HFF-Myc (cell line): Measurements from ENCODE around the gene ETNPPL.

Source experiments
- DNase-seq: peaks from one replicate; pipeline ENCODE4 v3.0.0-alpha.2; 2011; ENCODE audit warnings: low read depth; ENCODE audit errors: extremely low read depth
- H3K4me3 ChIP-seq: replicated peaks from 2 replicates; pipeline ENCODE4 v1.5.1; 2011; ENCODE audit warnings: low read depth, mild to moderate bottlenecking, control low read depth, low read length
- CTCF ChIP-seq: IDR thresholded peaks from 2 replicates; pipeline ENCODE4 v1.5.1; 2012; ENCODE audit warnings: mild to moderate bottlenecking, low read depth, low read length, control low read depth; ENCODE audit errors: missing control alignments

The ETNPPL gene

DNA sequence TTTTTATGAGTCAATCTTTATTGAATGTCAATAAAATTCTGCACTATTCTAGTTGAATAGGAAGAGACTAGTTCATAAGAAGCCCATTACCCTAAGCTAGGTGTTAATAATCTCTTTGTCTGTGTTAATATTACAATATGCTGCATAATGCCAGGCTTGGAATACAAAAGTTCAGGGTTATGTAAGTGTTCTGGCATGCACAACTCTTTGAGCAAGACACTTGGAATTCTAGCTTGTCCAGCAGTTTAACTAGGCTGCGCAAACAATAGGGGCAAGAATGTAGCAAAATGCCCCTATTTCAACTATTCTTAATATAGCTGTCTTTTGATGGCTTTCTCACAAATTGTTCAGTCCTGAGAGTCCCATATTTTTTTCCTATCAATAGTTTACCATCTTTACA is 31.3 kb upstream of the ETNPPL start:
- H3K4me3 ChIP-seq = no peak overlapping the region
- DNase-seq = no peak
- TF ChIP-seq CTCF = no peak

DNA sequence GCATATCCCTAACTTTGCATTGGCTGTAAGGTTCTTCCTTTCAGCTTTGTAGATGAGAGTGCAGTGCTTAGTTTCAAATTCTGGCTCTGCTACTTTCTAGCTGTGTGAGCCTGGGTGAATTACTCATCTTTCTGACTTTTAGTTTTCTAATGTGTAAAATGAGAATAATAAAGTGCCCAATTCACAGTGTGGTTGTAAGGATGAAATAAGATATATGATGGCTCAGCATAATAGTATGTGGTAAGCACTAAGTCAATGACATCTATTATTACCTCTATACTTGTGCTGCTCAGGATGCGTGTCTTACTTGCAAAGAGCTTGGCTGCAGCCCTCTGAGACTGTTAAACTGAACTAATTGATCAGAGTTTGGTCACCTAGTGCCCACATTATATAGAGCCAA is 30.6 kb upstream of the ETNPPL start:
- DNase-seq = no peak
- no peak for TF ChIP-seq CTCF
- H3K4me3 ChIP-seq = no peak overlapping the region

DNA sequence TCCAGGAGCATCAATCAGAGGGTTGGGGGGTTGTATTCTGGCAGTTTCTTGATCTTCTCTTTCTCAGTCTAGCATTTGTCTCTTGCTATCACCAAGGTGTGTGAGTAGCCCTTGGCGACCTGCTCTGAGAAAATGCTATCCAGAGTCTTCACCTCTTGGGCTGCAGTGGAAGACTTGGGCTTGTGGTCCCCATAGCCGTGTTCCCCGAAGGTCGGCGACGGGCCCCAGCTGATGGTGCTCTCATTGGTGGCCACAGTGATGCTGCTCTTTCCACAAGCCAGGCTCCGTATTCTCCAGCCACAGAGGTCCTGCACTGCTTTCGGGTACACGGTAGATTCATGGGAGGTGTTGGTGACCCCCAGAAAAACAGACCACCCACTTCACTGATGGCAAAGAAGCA is 25.9 kb upstream of the ETNPPL start:
- no peak for TF ChIP-seq CTCF
- no peak for DNase-seq
- no peak overlapping the region for H3K4me3 ChIP-seq

- TF ChIP-seq CTCF = no peak
- H3K4me3 ChIP-seq = no peak overlapping the region
- DNase-seq = no peak
These were observed 24.9 kb upstream of the ETNPPL start for GRCh38 chr4:108787724-108788123.

DNA sequence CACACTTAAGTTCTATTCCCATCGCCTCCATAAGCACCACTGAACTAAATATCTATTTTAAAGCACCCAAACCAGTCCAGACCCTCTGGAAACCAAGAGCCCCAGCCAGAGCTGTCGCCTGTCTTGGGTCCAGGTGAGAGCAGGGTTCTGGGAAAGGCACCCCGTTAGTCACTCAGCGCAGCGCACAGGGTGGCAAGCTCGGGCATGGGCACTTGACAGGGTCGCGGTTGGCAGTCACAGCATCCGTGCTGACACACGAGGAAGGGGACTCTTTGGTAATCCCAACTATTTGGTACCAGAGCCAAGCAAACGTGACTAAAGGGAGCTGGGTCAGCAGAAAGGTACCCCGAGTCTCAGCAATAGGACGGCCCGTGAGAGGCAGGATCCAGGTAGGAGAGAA is 24.3 kb upstream of the ETNPPL start:
- no peak overlapping the region for H3K4me3 ChIP-seq
- no peak for DNase-seq
- no peak for TF ChIP-seq CTCF

DNA sequence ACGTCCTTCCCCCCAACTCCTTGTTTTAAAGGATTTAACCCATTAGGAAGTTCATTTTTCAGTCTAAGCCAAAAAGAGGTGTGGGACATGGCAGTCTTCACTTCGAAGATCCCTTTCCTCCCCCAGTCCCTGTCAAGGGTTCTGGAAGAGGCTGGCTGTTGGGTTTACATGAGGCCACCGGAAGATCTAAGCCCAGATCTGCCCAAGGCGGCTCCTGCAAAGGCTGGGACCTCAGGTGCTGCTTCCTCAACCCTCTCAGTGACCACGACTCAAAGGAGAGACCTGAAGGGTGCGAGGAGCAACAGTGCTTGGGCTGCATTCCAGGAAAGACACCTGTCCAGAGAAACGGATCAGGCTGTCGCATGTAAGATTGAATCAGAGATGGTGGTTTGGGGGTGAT is 23.5 kb upstream of the ETNPPL start:
- no peak overlapping the region for H3K4me3 ChIP-seq
- no peak for DNase-seq
- TF ChIP-seq CTCF = no peak

GRCh38 chr4:108783665-108784463 is 21.0 kb upstream of the ETNPPL start:
- H3K4me3 ChIP-seq = no peak overlapping the region
- DNase-seq = no peak
- TF ChIP-seq CTCF = peak; percentile 34
